Astrocyte (in vitro differentiated cells and primary cell): Measurements from ENCODE around the gene ULK1. TPM values are rescaled to one million over a fixed set of nuclear protein-coding genes. Genes with fewer than 3 reads are reported as not detected.
"Not testable (repeated sequence)": the region's sequence is repeated elsewhere in the genome, so short reads cannot be mapped to it uniquely, and the experiment has no call there.

ENCODE experiments used
- DNase-seq: peaks from one replicate; pipeline ENCODE4 v3.0.0-alpha.2; 2010; ENCODE audit warnings: low read depth
- FAIRE-seq: peaks from 2 replicates; lab custom pipeline; 2011; peaks lifted over from hg19 to GRCh38; lab: Jason Lieb, UNC
- H2AFZ ChIP-seq: 2 replicates; pipeline ENCODE4 v1.6.0; 2012; ENCODE audit warnings: low read depth, low read length, inconsistent platforms
- H3K27ac ChIP-seq: 2 replicates; pipeline ENCODE4 v1.5.1; 2011; ENCODE audit warnings: low read depth, low read length, inconsistent platforms
- H3K27me3 ChIP-seq: 2 replicates; pipeline ENCODE4 v1.6.0; 2011; ENCODE audit warnings: low read length, inconsistent platforms; ENCODE audit not compliant: insufficient read depth
- H3K36me3 ChIP-seq: 2 replicates; pipeline ENCODE4 v1.5.1; 2011; ENCODE audit warnings: low read length, inconsistent platforms; ENCODE audit not compliant: insufficient read depth
- H3K4me1 ChIP-seq: 2 replicates; pipeline ENCODE4 v1.5.1; 2011; ENCODE audit warnings: low read length, inconsistent platforms; ENCODE audit not compliant: insufficient read depth
- H3K4me2 ChIP-seq: 2 replicates; pipeline ENCODE4 v1.6.0; 2012; ENCODE audit warnings: low read length, inconsistent platforms
- H3K4me3 ChIP-seq: 2 replicates; pipeline ENCODE4 v1.5.1; 2011; ENCODE audit warnings: low read depth, mild to moderate bottlenecking, low read length, inconsistent platforms; ENCODE audit not compliant: insufficient read depth
- H3K79me2 ChIP-seq: 2 replicates; pipeline ENCODE4 v1.6.0; 2012; ENCODE audit warnings: mild to moderate bottlenecking, low read length, inconsistent platforms; ENCODE audit not compliant: insufficient read depth
- H3K9ac ChIP-seq: 2 replicates; pipeline ENCODE4 v1.6.0; 2012; ENCODE audit warnings: mild to moderate bottlenecking, low read length, inconsistent platforms
- H3K9me3 ChIP-seq: 2 replicates; pipeline ENCODE4 v1.5.1; 2012; ENCODE audit warnings: low read depth, mild to moderate bottlenecking, low read length, inconsistent platforms; ENCODE audit not compliant: insufficient read depth
- H4K20me1 ChIP-seq: 2 replicates; pipeline ENCODE4 v1.6.0; 2012; ENCODE audit warnings: low read length, inconsistent platforms; ENCODE audit not compliant: insufficient read depth
- H3K27ac Mint-ChIP-seq: one replicate; pipeline ENCODE4 v1.8.0; 2021; ENCODE audit warnings: mild to moderate bottlenecking, mixed read lengths; ENCODE audit not compliant: unreplicated experiment
- H3K27me3 Mint-ChIP-seq: one replicate; pipeline ENCODE4 v1.8.0; 2021; ENCODE audit warnings: low read depth, mixed read lengths; ENCODE audit not compliant: unreplicated experiment
- H3K36me3 Mint-ChIP-seq: one replicate; pipeline ENCODE4 v1.8.0; 2021; ENCODE audit warnings: low read depth, mixed read lengths; ENCODE audit not compliant: unreplicated experiment
- H3K4me1 Mint-ChIP-seq: one replicate; pipeline ENCODE4 v1.8.0; 2021; ENCODE audit warnings: low read depth, mixed read lengths; ENCODE audit not compliant: unreplicated experiment
- H3K4me3 Mint-ChIP-seq: one replicate; pipeline ENCODE4 v1.8.0; 2021; ENCODE audit warnings: mild to moderate bottlenecking, moderate library complexity, mixed read lengths; ENCODE audit not compliant: unreplicated experiment
- H3K9me3 Mint-ChIP-seq: one replicate; pipeline ENCODE4 v1.8.0; 2021; ENCODE audit warnings: mild to moderate bottlenecking, mixed read lengths; ENCODE audit not compliant: unreplicated experiment
- EZH2 ChIP-seq: IDR thresholded peaks from 2 replicates; pipeline ENCODE4 v1.6.1; 2012; ENCODE audit warnings: mild to moderate bottlenecking, low read length, inconsistent platforms; ENCODE audit not compliant: insufficient read depth
- total RNA-seq: library from RNA; stranded (reverse); gene quantifications from 2 replicates; pipeline ENCODE4 v1.2.1, GENCODE V29; 2021
- TF ChIP-seq, protein P1 (sequence below): IDR thresholded peaks from 2 replicates; pipeline ENCODE4 v1.5.1; 2011; ENCODE audit warnings: low read depth, mild to moderate bottlenecking, inconsistent platforms, low read length, moderate library complexity; ENCODE audit not compliant: insufficient read depth

The ULK1 gene
- total RNA-seq, 1 donor from 2014 or later: 51.8 TPM

DNA sequence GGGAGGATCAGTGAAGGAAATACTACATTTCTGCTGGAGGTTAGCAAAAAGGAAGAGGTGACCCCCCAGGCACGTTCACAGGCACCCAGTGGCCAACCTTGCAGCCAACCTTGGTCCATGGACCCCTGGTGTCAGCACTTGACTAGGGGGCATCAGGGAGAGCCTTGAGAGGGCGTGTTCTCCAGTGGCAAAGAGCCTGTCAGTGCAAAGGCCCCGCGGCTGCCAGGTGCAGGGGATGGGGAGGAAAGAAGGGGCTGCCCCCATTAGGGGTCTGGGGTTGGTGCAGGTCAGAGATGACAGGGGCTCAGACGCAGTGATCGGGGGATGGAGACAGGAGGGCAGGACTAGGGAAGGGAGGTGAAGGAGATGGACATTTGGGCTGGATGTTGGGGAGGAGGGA lies 22.7 kb upstream of the ULK1 start:
- H3K4me1 ChIP-seq: peaks cover 17% of the 10 kb centered on the region
- H3K4me2 ChIP-seq: peak overlapping the region; percentile 40
- H4K20me1 ChIP-seq: no peaks in the 10 kb centered on the region
- no peaks in the 10 kb centered on the region for H3K27me3 ChIP-seq
- H2AFZ ChIP-seq: peak overlapping the region; percentile 54
- H3K4me3 ChIP-seq: no peak overlapping the region
- H3K79me2 ChIP-seq: no peaks in the 10 kb centered on the region
- Mint-ChIP-seq H3K27me3 (peaks cover 2% of the 10 kb centered on the region), H3K4me1 (peaks cover 7% of the 10 kb centered on the region), H3K4me3 (no peak overlapping the region), H3K36me3 (no peaks in the 10 kb centered on the region), H3K27ac (peak overlapping the region; percentile 85), H3K9me3 (peaks cover 2% of the 10 kb centered on the region)
- no peaks in the 10 kb centered on the region for H3K36me3 ChIP-seq
- DNase-seq (no peak), FAIRE-seq (no peak)
- TF ChIP-seq, protein P1, sequence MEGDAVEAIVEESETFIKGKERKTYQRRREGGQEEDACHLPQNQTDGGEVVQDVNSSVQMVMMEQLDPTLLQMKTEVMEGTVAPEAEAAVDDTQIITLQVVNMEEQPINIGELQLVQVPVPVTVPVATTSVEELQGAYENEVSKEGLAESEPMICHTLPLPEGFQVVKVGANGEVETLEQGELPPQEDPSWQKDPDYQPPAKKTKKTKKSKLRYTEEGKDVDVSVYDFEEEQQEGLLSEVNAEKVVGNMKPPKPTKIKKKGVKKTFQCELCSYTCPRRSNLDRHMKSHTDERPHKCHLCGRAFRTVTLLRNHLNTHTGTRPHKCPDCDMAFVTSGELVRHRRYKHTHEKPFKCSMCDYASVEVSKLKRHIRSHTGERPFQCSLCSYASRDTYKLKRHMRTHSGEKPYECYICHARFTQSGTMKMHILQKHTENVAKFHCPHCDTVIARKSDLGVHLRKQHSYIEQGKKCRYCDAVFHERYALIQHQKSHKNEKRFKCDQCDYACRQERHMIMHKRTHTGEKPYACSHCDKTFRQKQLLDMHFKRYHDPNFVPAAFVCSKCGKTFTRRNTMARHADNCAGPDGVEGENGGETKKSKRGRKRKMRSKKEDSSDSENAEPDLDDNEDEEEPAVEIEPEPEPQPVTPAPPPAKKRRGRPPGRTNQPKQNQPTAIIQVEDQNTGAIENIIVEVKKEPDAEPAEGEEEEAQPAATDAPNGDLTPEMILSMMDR: no peak
- no peak for TF ChIP-seq EZH2
- H3K9me3 ChIP-seq: no peaks in the 10 kb centered on the region
- peak overlapping the region; percentile 23 for H3K27ac ChIP-seq
- H3K9ac ChIP-seq: peak overlapping the region; percentile 54

DNA sequence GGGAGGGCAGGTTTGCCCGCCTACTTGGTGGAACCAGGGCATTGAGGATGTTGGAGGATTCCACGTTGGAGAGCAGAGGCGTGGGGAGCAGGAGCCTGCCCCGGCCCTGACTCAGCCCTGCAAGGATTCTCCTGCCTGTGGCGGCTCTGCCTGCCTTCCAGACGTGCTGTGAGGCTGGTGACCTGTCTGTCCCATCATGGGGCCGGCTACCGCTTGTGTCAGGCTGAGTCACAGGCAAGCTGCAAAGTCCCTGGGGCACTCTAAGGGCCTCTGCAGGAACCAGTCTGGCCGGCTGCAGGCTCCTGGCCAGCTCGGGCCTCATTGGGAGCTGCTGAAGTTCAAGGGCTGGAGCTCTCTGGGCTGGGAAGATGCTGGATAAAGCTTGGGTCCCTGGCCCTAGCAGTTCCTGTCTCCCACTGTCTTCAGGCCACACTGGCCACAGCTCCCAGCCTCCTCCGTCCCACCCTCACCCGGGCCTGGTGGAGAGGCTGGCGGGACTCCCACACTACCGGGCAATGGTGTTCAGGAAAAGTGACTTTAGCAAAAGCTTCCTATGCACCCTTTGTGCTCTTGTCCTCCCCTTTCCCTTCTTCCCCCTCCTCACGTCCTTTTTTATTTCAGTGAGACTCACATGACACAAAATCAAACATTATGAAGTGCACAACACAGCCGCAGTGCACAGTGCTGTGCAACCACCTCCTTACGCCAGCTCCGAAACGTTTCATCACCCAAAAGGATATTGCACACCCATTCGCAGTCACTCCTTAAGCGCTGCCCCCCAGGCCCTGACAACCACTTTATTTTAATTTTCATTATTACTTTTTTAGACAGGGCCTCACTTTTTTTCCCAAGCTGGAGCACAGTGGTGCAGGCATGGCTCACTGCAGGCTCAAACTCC lies 22.0 kb upstream of the ULK1 start:
- Histone ChIP-seq H2AFZ (peak overlapping the region; percentile 54), H3K27ac (peak overlapping the region; percentile 48), H3K4me2 (peak overlapping the region; percentile 40), H3K9ac (peak overlapping the region; percentile 54), H3K4me1 (peaks cover 17% of the 10 kb centered on the region), H3K36me3 (no peaks in the 10 kb centered on the region), H3K9me3 (no peaks in the 10 kb centered on the region), H3K79me2 (no peaks in the 10 kb centered on the region), H3K27me3 (no peaks in the 10 kb centered on the region), H4K20me1 (no peaks in the 10 kb centered on the region), H3K4me3 (no peak overlapping the region)
- peak overlapping the region; percentile 85 for H3K27ac Mint-ChIP-seq
- peak; percentile 60 for DNase-seq
- H3K9me3 Mint-ChIP-seq: peaks cover 2% of the 10 kb centered on the region
- H3K36me3 Mint-ChIP-seq: no peaks in the 10 kb centered on the region
- H3K4me1 Mint-ChIP-seq: peaks cover 7% of the 10 kb centered on the region
- TF ChIP-seq, protein P1: no peak
- TF ChIP-seq EZH2: no peak
- no peak overlapping the region for H3K4me3 Mint-ChIP-seq
- H3K27me3 Mint-ChIP-seq: peaks cover 6% of the 10 kb centered on the region
- FAIRE-seq: no peak

DNA sequence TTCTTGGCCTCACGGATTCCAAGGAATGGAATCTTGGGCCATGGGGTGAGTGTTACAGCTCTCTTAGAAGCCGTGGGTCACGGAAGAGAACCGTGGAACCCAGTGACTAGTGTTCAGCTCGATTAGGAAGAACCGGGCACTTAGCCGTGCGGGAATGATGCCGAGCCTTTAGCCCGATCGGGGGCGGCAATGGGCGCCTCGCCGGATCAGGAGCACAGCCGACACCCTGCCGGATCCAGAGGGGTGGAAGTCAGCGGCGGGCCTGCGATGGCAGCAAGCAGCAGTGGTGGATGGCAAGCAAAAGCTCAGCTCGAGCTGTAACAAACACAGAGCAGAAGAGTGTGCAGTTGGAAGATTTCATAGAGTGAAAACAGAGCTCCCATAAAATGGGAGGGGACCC lies 21.1 kb upstream of the ULK1 start:
- Histone ChIP-seq H3K9ac (no peak overlapping the region), H3K4me1 (peaks cover 17% of the 10 kb centered on the region), H4K20me1 (no peaks in the 10 kb centered on the region), H2AFZ (no peak overlapping the region), H3K27me3 (no peaks in the 10 kb centered on the region), H3K36me3 (no peaks in the 10 kb centered on the region), H3K4me2 (no peak overlapping the region), H3K4me3 (no peak overlapping the region), H3K9me3 (no peaks in the 10 kb centered on the region), H3K79me2 (no peaks in the 10 kb centered on the region), H3K27ac (no peak overlapping the region)
- H3K4me3 Mint-ChIP-seq: no peak overlapping the region
- no peaks in the 10 kb centered on the region for H3K36me3 Mint-ChIP-seq
- peaks cover 7% of the 10 kb centered on the region for H3K4me1 Mint-ChIP-seq
- no peak overlapping the region for H3K27ac Mint-ChIP-seq
- DNase-seq (no peak), FAIRE-seq (no peak)
- H3K27me3 Mint-ChIP-seq: peaks cover 6% of the 10 kb centered on the region
- TF ChIP-seq EZH2: no peak
- TF ChIP-seq, protein P1: no peak
- H3K9me3 Mint-ChIP-seq: peaks cover 2% of the 10 kb centered on the region

DNA sequence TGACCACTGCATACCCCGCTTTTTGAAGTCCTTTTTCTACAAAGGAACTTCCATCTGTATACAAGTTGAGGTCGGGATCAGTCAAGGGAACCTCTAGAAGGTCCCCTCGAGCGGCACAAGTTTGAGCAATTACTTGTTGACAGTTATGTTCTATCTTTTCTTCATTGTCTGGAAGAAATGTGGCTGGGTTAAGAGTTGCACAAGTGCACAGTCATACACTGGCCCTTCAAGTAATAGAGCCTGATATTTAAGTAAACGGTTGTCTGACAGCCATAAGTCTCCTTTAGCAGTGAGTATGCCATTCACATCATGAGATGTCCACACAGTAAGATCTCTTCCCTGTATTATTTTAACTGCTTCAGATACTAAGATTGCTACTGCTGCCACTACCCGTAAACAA lies 19.4 kb upstream of the ULK1 start:
- peaks cover 14% of the 10 kb centered on the region for H3K4me1 ChIP-seq
- H3K36me3 Mint-ChIP-seq, H3K4me3 Mint-ChIP-seq, H3K9ac ChIP-seq, FAIRE-seq, H3K4me2 ChIP-seq, H3K36me3 ChIP-seq, DNase-seq, H3K27me3 ChIP-seq, H3K4me3 ChIP-seq, H2AFZ ChIP-seq, H3K27ac ChIP-seq, H3K4me1 Mint-ChIP-seq, H3K27ac Mint-ChIP-seq, H3K9me3 ChIP-seq, H4K20me1 ChIP-seq, H3K27me3 Mint-ChIP-seq, H3K9me3 Mint-ChIP-seq, H3K79me2 ChIP-seq: not testable (repeated sequence)
